OCI-LY3 (cell line): ENCODE data around the gene ADAMTS1.

Experiments used
- EZH2phosphoT487 ChIP-seq: fragments of 200-600 bp; shearing (Covaris generic); IDR thresholded peaks from 2 replicates; pipeline ENCODE4 v1.6.1; 2018; ENCODE audit warnings: antibody characterized with exemption, mixed run types, low read depth
- TF ChIP-seq, protein P1 (sequence below): fragments of 200-600, 300-600 bp; sonication (generic); IDR thresholded peaks from 2 replicates; pipeline ENCODE4 v1.5.1; 2014; ENCODE audit warnings: antibody characterized with exemption, low read length, low read depth

DNA sequence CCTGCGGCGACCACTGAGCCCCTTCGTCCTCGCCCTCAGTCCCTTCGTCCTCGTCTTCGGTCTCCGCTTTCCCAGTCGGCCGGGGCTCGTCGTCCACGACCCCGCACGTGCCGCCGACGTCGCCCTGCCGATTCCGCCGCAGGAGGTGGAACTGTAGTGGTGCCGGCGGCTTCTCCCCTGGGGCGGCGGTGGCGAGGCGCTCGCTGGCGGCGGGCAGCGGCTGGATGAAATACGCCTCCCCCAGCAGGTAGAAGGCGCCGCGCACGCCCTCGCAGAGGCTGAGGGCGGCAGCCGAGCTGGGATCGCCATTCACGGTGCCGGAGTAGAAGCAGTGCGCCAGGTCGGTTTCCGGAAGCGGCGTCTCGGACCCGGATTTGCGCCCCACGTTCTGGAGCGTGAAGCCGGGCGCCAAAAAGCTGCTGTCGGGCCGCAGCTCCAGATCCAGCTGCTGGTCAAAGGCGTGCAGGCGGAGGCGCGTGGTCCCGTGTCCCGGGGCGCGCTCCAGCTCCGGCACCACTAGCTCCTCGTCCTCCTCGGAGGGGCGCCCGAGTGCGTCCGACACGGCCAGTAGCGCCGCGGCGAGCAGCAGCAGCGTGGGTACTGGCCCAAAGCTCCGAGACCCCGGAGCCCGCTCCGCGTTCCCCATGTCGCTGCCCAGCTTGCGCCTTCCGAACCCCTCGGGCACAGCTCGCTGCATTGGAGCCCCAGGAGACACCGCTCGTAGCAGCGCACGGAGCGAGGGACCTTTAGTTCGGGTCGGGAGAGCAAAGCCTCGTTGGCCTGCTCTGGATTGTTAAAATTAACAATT is 747 bp downstream of the ADAMTS1 start:
- TF ChIP-seq, protein P1, sequence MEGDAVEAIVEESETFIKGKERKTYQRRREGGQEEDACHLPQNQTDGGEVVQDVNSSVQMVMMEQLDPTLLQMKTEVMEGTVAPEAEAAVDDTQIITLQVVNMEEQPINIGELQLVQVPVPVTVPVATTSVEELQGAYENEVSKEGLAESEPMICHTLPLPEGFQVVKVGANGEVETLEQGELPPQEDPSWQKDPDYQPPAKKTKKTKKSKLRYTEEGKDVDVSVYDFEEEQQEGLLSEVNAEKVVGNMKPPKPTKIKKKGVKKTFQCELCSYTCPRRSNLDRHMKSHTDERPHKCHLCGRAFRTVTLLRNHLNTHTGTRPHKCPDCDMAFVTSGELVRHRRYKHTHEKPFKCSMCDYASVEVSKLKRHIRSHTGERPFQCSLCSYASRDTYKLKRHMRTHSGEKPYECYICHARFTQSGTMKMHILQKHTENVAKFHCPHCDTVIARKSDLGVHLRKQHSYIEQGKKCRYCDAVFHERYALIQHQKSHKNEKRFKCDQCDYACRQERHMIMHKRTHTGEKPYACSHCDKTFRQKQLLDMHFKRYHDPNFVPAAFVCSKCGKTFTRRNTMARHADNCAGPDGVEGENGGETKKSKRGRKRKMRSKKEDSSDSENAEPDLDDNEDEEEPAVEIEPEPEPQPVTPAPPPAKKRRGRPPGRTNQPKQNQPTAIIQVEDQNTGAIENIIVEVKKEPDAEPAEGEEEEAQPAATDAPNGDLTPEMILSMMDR = no peak
- no peak for TF ChIP-seq EZH2phosphoT487
